NB4 (cell line): Measurements from ENCODE around the gene HOXA4.

Experiments
- DNase-seq: peaks from one replicate; pipeline ENCODE4 v3.0.0; 2010; ENCODE audit warnings: low read depth
- H3K4me3 ChIP-seq: one replicate; pipeline ENCODE4 v1.5.1; 2011; ENCODE audit warnings: mild to moderate bottlenecking, low read depth, low read length, moderate library complexity
- CTCF ChIP-seq: IDR thresholded peaks from one replicate; pipeline ENCODE4 v1.5.1; 2012; ENCODE audit warnings: low read depth, low read length
- MAX ChIP-seq: IDR thresholded peaks from 2 replicates; pipeline ENCODE4 v1.6.1; 2011; ENCODE audit warnings: low read depth, low read length
- MYC ChIP-seq: IDR thresholded peaks from 2 replicates; pipeline ENCODE4 v1.6.1; 2011; ENCODE audit warnings: low read depth, low read length
- POLR2A ChIP-seq: IDR thresholded peaks from 2 replicates; pipeline ENCODE4 v1.6.1; 2011; ENCODE audit warnings: mild to moderate bottlenecking; ENCODE audit not compliant: insufficient read length; ENCODE audit errors: extremely low read depth

Gene HOXA4

GRCh38 chr7:27117887-27118491, 12.6 kb downstream of the HOXA4 start:
- no peak for TF ChIP-seq MAX
- TF ChIP-seq MYC = no peak
- no peak for TF ChIP-seq CTCF
- no peak for TF ChIP-seq POLR2A
- H3K4me3 ChIP-seq = no peak overlapping the region
- DNase-seq = no peak

- no peak for DNase-seq
- TF ChIP-seq CTCF (no peak), MYC (no peak), MAX (no peak)
- no peak overlapping the region for H3K4me3 ChIP-seq
Measured at GRCh38 chr7:27116962-27117886, 13.3 kb downstream of the HOXA4 start.

- H3K4me3 ChIP-seq = no peak overlapping the region
- TF ChIP-seq MAX = no peak
- no peak for TF ChIP-seq POLR2A
- TF ChIP-seq CTCF = no peak
- DNase-seq = no peak
Measured at GRCh38 chr7:27116031-27116961, 14.3 kb downstream of the HOXA4 start.

GRCh38 chr7:27115221-27116026, 15.1 kb downstream of the HOXA4 start:
- H3K4me3 ChIP-seq = no peak overlapping the region
- TF ChIP-seq CTCF = no peak
- TF ChIP-seq POLR2A = no peak
- no peak for TF ChIP-seq MYC
- TF ChIP-seq MAX = no peak
- DNase-seq = no peak

GRCh38 chr7:27114881-27115220, 15.7 kb downstream of the HOXA4 start:
- TF ChIP-seq MYC (no peak), CTCF (no peak), MAX (no peak), POLR2A (no peak)
- no peak overlapping the region for H3K4me3 ChIP-seq

More at GRCh38 chr7:27114881-27115220, 15.7 kb downstream of the HOXA4 start:
- no peak for DNase-seq
